DOHH2 (cell line): Measurements from ENCODE around the gene NUP93.

Experiments
- H3F3A ChIP-seq: fragments of 200-600 bp; sonication (generic), shearing (Covaris generic); 2 replicates; pipeline ENCODE4 v1.6.0; 2016; ENCODE audit warnings: antibody characterized with exemption, mild to moderate bottlenecking; ENCODE audit not compliant: control insufficient read depth, insufficient read depth
- H3K27ac ChIP-seq: fragments of 200-600 bp; sonication (generic); 2 replicates; pipeline ENCODE4 v1.5.1; 2014; ENCODE audit warnings: low read depth, mild to moderate bottlenecking, low read length, moderate library complexity
- H3K27me3 ChIP-seq: fragments of 200-600 bp; sonication (generic); 2 replicates; pipeline ENCODE4 v1.6.1; 2014; ENCODE audit warnings: mild to moderate bottlenecking, low read length, mixed read lengths; ENCODE audit not compliant: control insufficient read depth
- H3K36me3 ChIP-seq: fragments of 200-600 bp; sonication (generic); 2 replicates; pipeline ENCODE4 v1.6.1; 2014; ENCODE audit warnings: mild to moderate bottlenecking, low read length, moderate library complexity, mixed read lengths; ENCODE audit not compliant: control insufficient read depth
- H3K4me1 ChIP-seq: fragments of 200-600 bp; sonication (generic); 2 replicates; pipeline ENCODE4 v1.6.1; 2014; ENCODE audit warnings: mild to moderate bottlenecking, low read length, mixed read lengths; ENCODE audit not compliant: control insufficient read depth
- H3K4me2 ChIP-seq: fragments of 200-600 bp; sonication (generic); 2 replicates; pipeline ENCODE4 v1.6.0; 2014; ENCODE audit warnings: mild to moderate bottlenecking, low read length, moderate library complexity
- H3K4me3 ChIP-seq: fragments of 200-600 bp; sonication (generic); 2 replicates; pipeline ENCODE4 v1.5.1; 2014; ENCODE audit warnings: mild to moderate bottlenecking, low read length, mixed read lengths
- H3K79me2 ChIP-seq: fragments of 200-600 bp; sonication (generic); 2 replicates; pipeline ENCODE4 v1.6.1; 2014; ENCODE audit warnings: mild to moderate bottlenecking, low read length, mixed read lengths; ENCODE audit not compliant: control insufficient read depth
- H3K9me2 ChIP-seq: fragments of 200-600 bp; sonication (generic); replicated peaks from 2 replicates; pipeline ENCODE4 v1.6.1; 2014; ENCODE audit warnings: mild to moderate bottlenecking, low read length, mixed read lengths; ENCODE audit not compliant: control insufficient read depth
- H3K9me3 ChIP-seq: fragments of 200-600 bp; sonication (generic); 2 replicates; pipeline ENCODE4 v1.6.1; 2014; ENCODE audit warnings: antibody characterized with exemption, low read length, mixed read lengths; ENCODE audit not compliant: control insufficient read depth, insufficient read depth
- H4K20me1 ChIP-seq: fragments of 200-600 bp; sonication (generic); 2 replicates; pipeline ENCODE4 v1.6.0; 2014; ENCODE audit warnings: low read depth, mild to moderate bottlenecking, antibody characterized with exemption, low read length, moderate library complexity; ENCODE audit not compliant: control insufficient read depth, insufficient read depth
- CTCF ChIP-seq: fragments of 200-600 bp; sonication (generic); IDR thresholded peaks from one replicate; pipeline ENCODE4 v1.5.1; 2014; ENCODE audit warnings: antibody characterized with exemption, mild to moderate bottlenecking, low read depth, low read length; ENCODE audit not compliant: poor library complexity, severe bottlenecking
- EZH2phosphoT487 ChIP-seq: fragments of 200-600 bp; sonication (generic); IDR thresholded peaks from 2 replicates; pipeline ENCODE4 v1.6.1; 2017; ENCODE audit warnings: borderline replicate concordance, mild to moderate bottlenecking, antibody characterized with exemption, low read length, moderate library complexity, mixed read lengths

The NUP93 gene

GRCh38 chr16:56788435-56788834 lies 58.5 kb downstream of the NUP93 start:
- Histone ChIP-seq H3K4me1 (no peaks in the 10 kb centered on the region), H3K9me3 (no peaks in the 10 kb centered on the region), H3K27ac (no peak overlapping the region), H4K20me1 (no peaks in the 10 kb centered on the region; the same call in 1 of the 2 replicates), H3K27me3 (no peaks in the 10 kb centered on the region), H3K4me2 (no peak overlapping the region), H3K4me3 (no peak overlapping the region), H3K36me3 (no peaks in the 10 kb centered on the region), H3K79me2 (peaks cover 17% of the 10 kb centered on the region), H3K9me2 (no peaks in the 10 kb centered on the region), H3F3A (no peaks in the 10 kb centered on the region)
- no peak for TF ChIP-seq CTCF
- TF ChIP-seq EZH2phosphoT487 = no peak

- Histone ChIP-seq H3K4me1 (no peaks in the 10 kb centered on the region), H3K4me2 (no peak overlapping the region), H3K79me2 (peaks cover 14% of the 10 kb centered on the region; the same call in 1 of the 2 replicates), H3K9me2 (no peaks in the 10 kb centered on the region), H3K4me3 (no peak overlapping the region), H3K27me3 (no peaks in the 10 kb centered on the region), H3K27ac (no peak overlapping the region), H3K9me3 (no peaks in the 10 kb centered on the region), H4K20me1 (no peaks in the 10 kb centered on the region; the same call in 1 of the 2 replicates), H3F3A (no peaks in the 10 kb centered on the region), H3K36me3 (no peaks in the 10 kb centered on the region)
- TF ChIP-seq EZH2phosphoT487 = no peak
These were observed 59.4 kb downstream of the NUP93 start for GRCh38 chr16:56789360-56789759.

GRCh38 chr16:56792967-56793366 lies 63.0 kb downstream of the NUP93 start:
- Histone ChIP-seq H3K4me3 (no peak overlapping the region), H3K36me3 (no peaks in the 10 kb centered on the region), H3K4me2 (no peak overlapping the region), H3F3A (no peaks in the 10 kb centered on the region), H3K4me1 (no peaks in the 10 kb centered on the region), H4K20me1 (no peaks in the 10 kb centered on the region; the same call in 1 of the 2 replicates), H3K9me2 (no peaks in the 10 kb centered on the region), H3K9me3 (no peaks in the 10 kb centered on the region), H3K79me2 (peaks cover 9% of the 10 kb centered on the region; the same call in 1 of the 2 replicates), H3K27me3 (no peaks in the 10 kb centered on the region), H3K27ac (no peak overlapping the region)
- TF ChIP-seq CTCF (no peak), EZH2phosphoT487 (no peak)

- no peaks in the 10 kb centered on the region for H3K27me3 ChIP-seq
- peak; percentile 51 for TF ChIP-seq CTCF
- TF ChIP-seq EZH2phosphoT487 = no peak
- H3K9me2 ChIP-seq = no peaks in the 10 kb centered on the region
- H3K36me3 ChIP-seq = no peaks in the 10 kb centered on the region
- no peak overlapping the region for H3K4me3 ChIP-seq
- H3K9me3 ChIP-seq = no peaks in the 10 kb centered on the region
- no peaks in the 10 kb centered on the region; the same call in 1 of the 2 replicates for H4K20me1 ChIP-seq
- no peaks in the 10 kb centered on the region for H3K4me1 ChIP-seq
- no peak overlapping the region for H3K4me2 ChIP-seq
- no peaks in the 10 kb centered on the region for H3F3A ChIP-seq
- no peak overlapping the region for H3K27ac ChIP-seq
- H3K79me2 ChIP-seq = peaks cover 9% of the 10 kb centered on the region; the same call in 1 of the 2 replicates
These were observed 63.6 kb downstream of the NUP93 start for GRCh38 chr16:56793492-56793891.
